ENCODE results near the gene GOLIM4.

GOLIM4 gene

DNA sequence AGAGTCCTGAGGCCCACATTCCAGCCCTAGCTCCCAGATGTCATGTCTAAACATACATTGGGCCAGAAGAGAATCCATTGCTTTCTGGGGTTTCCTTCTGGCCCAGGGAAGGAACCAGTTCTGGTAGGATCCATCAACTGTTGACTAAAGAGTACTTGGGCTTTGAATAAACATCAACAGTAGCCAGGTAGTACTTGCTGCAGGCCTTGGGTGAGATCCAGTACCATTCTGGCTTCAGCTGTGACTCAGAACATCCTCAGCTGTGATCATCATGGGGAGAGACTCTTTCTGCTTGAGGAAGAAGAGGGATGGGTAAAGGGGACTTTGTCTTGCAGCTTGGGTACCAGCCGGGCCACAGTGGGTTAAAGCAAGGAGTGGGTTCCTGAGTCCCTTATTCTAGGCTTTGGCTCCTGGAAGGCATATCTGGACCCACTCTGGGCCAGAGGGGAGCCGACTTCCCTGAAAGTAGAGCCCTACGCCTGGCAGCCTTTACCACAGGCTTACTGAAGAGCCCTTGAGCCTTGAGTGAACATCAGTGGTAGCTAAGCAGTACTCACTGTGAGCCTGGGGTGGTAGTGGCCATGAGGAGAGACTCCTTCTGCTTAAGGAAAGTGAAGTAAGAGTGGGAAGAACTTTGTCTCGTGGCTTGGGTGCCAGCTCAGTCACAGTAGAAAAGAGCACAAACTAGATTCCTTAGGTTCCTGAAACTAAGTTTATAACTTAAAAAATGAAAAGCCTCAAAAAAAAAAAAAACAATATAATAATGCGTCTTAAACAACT lies 128.3 kb downstream of the GOLIM4 start:
- H3K4me3 ChIP-seq = no peak overlapping the region
- no peak overlapping the region for H3K27ac ChIP-seq
- TF ChIP-seq, protein P1, sequence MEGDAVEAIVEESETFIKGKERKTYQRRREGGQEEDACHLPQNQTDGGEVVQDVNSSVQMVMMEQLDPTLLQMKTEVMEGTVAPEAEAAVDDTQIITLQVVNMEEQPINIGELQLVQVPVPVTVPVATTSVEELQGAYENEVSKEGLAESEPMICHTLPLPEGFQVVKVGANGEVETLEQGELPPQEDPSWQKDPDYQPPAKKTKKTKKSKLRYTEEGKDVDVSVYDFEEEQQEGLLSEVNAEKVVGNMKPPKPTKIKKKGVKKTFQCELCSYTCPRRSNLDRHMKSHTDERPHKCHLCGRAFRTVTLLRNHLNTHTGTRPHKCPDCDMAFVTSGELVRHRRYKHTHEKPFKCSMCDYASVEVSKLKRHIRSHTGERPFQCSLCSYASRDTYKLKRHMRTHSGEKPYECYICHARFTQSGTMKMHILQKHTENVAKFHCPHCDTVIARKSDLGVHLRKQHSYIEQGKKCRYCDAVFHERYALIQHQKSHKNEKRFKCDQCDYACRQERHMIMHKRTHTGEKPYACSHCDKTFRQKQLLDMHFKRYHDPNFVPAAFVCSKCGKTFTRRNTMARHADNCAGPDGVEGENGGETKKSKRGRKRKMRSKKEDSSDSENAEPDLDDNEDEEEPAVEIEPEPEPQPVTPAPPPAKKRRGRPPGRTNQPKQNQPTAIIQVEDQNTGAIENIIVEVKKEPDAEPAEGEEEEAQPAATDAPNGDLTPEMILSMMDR (IDR thresholded peaks at IDR 0.05) = no peak
- DNase-seq (ENCODE audit: low spot score) = no peak

All from coronary artery (tissue), 2 donors.